GM19324 (cell line): ENCODE results near the gene HIF1A.

Experiments used
- ATAC-seq: cut with Tn5 transposase; IDR thresholded peaks from one replicate; pipeline ENCODE4 v1.9.1; 2021; ENCODE audit warnings: mild to moderate bottlenecking, moderate library complexity; ENCODE audit not compliant: unreplicated experiment, low FRiP score

The HIF1A gene

DNA sequence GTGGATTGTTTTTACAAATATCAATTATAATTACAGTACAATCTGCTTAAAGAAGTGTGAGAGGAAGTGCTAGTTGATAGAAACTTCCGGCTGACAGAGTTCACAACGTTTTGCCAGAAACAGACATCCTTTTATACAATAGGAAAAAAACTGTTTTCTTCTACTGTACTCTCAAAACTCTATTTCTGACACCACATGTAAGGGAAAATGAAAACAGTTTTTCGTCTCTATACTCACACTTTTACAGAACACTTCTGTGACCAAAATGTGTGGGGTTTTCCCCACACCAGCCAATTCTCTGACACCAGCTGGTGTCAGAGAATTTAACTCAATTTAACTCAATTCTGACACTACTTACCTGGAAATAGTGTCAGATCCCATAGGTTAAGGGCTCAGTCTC, 24.2 kb upstream of the HIF1A start:
- ATAC-seq = peak; percentile 79

DNA sequence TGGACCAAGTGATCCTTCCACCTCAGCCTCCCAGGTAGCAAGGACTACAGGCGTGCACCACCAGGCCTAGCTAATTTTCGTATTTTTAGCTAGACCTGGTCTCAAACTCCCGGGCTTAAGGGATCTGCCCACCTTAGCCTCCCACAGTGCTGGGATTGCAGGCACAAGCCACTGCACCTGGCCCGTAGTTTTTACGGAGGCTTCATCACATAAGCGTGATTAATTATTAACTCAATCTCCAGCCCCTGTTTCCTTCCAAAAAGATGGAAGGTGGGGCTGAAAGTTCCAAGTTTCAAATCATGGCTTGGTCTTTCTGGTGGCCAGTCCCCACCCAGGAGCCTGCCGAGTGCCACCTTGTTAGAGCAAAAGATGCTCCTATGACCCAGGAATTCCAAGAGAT, 22.5 kb upstream of the HIF1A start:
- ATAC-seq = no peak

DNA sequence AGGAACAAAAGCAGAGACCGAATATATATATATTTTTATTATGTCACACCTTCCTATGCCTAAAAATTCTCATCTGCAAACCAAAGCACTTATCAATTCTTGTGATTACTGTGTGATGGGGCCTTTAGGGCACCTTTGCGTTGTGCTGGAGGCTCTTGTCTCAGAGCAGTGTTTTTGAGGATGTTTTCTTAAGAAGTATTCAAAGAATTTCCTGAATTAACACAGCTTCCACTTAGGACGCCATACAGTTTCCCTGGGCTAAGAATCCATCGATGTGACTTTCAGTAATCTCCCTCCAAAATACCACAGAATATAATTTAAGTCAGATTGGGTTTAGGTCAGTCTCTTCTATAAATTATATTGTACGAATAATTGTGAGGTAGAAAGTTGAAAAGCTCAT, 22.0 kb upstream of the HIF1A start:
- ATAC-seq = no peak

DNA sequence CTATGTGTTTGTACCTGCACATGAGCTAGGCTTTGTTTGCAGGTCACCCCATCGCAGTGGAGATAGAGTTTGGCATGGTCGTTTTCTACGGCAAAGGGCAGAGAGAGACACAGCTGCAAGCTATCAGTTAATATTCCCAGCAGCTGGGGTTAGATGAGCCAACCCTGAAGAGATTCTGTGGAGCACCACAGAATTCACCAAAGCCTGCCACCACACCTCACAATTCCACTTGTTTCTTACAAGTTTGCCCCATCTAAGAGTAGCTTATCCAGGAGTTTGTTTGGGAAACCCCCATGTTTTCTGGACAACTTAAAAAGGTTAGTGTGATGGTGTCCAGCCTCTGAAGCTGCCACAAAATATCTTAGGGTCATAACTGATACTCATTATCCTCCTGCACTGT, 20.0 kb upstream of the HIF1A start:
- no peak for ATAC-seq

DNA sequence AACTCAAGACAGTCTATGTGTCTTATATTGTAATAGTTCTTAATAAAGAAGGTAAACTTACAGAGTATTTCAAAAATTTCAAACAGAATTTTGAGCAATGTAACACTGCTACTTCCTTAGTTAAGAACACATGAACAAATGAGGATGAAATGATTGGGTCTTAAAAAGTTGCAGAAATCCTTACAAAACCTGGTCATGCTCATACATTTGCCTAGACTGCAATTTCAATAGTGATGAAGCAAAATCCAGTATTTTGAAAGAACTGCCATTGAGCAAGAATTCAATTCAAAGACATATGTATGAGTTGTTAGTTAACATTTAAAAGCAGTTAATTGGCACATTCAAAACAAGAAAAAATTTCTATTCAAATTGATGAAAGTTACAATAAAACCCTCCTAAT, 17.8 kb upstream of the HIF1A start:
- ATAC-seq = no peak

DNA sequence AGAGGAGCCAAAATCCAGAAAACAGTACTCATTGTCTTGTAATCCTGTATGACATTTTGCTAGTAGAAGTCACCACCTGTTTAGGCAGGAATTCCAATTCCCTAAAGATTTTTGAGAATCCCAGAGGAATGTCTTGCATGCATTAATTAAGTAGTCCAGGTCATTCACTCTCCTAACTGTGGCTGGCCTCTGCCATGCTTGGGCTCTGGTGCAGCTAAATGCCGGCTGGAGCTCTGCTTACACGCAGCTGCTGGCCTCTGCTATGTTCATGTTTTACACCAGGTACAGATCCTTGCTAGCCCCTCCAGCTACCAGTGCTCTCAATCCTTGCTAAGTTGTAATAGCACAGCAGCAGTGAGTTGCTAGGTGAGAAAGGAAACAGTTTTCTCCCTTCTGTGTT, 16.3 kb upstream of the HIF1A start:
- no peak for ATAC-seq

DNA sequence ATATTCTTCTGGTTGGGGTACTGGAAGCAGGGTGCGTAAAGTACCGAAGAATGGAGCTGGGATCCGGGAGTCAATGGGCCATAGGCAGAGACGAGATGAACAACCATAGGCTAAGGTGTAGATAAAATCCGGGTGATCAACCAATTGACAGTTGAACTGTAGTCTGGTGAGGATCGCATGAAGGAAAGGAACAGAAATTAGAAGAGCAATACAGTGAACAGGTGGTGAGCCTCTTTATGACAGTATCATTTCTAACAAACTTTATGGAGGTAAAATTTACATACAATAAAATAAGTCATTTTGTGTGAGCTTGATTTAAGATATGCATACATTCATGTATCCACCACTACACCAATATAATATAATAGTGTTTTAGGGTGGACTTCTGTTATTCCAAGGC, 13.9 kb upstream of the HIF1A start:
- no peak for ATAC-seq

DNA sequence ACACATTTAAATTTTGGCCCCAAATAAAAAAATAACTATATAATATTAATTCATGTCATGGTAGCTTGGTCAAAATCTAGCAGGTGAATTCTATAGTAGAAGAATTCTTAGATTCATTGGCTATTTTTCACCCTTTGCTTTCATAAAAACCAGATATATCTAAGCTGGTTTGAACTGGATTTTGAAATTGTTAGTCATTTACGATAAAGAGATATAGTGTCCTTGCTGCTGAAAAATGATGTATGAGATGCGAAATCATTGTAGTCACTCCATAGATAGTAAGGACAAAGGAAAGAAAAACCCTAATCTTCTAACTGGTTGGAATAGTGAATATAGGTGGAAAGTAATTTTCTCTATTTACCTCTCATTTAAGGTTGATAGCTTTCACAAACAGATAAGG, 12.2 kb upstream of the HIF1A start:
- ATAC-seq = no peak

DNA sequence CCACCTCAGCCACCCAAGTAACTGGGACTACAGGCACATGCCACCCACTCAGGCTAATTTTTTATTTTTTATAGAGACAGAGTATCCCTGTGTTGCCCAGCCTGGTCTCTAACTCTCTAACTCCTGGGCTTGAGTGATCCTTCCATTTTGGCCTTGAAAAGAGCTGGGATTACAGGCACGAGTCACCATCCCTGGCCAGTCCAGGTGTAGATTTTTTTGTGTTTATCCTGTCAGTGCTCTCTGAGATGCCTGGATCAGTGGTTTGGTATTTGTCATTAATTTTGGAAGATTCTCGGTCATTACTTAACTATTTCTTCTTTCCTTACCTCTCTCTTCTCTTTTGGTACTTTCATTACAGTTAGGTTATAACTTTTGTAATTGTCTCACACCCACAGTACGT, 5.3 kb upstream of the HIF1A start:
- no peak for ATAC-seq

DNA sequence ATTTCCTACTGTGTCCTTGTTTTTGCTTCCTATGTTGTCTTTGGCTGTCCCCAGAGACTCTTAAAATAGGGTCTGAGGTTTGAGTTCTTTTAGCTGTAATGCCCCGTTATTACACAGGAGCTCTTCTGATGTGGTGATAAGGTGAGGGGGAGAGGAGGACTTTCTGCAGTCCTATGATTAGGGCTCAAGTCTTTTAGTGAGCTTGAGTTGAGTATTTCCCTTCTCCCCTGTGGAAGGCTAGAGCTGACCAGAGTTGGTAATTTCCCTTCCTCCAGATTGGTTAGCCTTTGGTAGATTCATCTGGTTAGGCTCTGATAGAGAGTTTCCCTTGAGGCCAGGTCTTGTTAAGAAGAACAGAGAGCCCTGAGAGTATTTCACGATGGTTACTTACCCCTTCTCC, 4.3 kb upstream of the HIF1A start:
- ATAC-seq = no peak

DNA sequence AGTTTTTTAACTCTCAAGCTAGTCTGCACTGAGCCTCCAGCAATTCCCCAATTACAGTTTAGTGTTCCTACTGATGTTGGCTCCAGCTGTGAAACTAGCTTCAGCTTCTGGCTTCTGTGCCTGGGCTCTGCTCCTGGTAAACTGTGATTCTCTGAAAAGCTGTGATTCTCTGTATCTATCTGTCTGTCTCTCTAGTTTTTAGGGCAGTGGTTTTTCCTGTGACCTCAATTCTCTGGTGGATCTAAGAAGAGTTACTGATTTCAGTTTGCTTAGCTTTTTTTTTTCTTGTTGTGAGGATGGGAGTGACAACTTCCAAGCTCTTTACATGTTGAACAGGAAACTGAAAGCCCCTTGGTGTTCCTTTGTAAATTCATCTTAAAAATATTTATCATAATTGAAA, 3.8 kb upstream of the HIF1A start:
- no peak for ATAC-seq

DNA sequence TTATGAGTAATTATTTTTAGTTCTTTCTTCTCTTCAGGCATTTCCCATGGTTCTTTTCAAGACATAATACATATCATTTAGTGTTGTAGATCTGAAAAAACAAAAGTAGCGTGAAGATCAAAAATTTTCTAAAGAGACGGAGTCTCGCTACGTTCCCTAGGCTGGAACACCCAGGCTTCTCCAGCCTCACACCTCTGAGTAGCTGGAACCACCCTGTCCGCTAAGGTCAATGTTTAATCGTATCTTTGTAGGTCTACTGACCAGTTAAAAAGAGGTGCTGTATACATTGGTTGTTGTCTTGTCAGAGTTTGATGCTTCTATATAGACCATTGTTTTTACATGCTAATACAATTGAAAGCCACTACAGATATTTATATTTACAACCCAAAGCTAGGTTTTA, 1.3 kb upstream of the HIF1A start:
- no peak for ATAC-seq

DNA sequence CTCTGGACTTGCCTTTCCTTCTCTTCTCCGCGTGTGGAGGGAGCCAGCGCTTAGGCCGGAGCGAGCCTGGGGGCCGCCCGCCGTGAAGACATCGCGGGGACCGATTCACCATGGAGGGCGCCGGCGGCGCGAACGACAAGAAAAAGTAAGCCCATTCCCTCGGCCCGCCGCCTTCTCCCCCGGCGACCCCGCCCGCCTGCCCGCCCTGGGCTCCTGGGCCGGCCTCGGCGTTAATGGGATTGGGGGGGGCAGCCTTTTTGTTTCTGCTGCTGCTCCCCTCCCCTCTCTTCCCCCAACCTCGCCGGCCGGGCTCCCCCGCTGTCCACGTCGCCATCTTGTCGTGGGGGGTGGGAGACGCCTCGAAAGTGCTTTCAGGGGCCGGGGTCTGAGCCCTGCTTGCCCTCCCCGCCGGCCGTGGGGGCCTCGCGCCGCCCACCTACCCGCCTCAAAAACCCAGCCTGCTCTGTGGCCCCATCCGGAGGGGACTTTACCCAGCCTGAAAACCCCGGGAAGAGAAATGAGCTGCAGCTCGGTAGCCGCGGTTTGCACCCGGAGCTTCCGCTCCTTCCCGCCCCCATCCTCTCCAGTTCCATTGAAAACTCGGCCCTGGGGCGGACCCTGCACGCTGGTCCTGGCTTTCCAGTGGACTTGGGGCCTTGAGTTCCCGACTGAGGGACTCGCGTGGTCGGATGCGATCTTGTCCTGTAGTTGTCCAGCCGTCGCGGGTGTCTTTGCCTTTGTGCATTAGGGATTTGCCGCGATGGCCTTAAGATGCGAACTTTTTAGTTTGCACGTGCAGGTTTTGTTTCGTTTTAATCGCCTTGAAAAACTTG, 598 bp downstream of the HIF1A start:
- peak; percentile 10 for ATAC-seq

DNA sequence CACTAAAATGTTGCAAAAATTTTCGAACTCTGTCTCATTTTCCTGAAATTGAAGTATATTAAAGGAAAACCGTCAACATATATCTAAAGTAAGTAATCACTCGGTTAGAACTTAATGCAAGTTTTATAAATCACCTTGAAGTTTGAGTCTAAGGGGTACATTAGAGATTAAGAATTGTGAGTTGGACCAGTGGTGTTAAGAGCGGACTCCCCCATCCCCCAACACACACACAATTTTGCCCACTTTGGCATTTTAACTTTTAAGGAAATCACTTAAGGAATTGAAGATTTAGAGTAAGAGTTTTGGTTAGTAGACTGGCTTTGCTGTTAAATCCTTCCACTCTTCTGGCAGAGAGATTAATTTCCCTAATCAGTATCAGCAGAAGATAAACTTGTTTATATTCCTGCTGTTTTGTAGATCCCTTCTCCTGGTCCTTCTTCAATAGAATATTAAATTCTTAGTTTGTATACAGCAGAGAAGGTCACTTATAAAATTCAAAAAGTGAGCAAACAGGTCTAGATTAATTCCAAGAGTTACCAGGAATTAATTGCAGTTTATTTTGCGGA, 1.5 kb downstream of the HIF1A start:
- no peak for ATAC-seq

DNA sequence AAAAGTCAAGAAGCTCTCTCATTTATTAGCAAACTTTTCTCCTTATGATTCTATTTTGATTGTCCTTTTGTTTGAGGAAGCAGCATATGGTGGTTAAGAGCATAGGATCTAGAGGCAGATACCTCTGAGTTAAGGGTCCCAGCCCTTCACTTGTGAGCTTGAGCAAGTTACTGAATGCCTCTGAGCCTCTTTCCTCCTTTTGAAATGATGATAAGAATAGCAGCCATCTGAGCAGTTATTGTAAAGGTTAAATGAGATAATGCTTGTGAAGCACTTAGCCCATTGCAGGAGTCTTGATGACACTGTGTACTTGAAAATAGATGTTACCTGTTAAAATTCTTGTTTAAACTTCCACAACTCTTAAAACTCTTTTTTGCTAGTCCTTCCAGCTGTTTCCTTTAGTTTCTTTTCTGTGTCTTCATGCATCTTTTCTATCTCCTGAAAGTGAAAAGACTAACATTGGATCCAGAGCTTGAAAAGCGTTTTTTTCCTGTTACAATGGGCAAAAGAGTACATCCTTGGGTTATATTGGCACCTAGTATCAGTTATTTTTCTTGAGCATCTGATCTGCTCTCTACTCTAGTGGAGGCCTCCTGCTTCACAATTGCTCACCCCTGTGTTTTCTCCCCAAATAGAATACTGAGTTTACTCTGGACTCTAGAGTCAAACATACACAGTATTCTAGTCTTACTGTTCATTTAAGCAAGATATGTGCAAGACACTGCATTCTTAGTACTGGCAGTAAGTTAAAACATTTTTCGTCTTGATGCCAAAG, 3.1 kb downstream of the HIF1A start:
- no peak for ATAC-seq

DNA sequence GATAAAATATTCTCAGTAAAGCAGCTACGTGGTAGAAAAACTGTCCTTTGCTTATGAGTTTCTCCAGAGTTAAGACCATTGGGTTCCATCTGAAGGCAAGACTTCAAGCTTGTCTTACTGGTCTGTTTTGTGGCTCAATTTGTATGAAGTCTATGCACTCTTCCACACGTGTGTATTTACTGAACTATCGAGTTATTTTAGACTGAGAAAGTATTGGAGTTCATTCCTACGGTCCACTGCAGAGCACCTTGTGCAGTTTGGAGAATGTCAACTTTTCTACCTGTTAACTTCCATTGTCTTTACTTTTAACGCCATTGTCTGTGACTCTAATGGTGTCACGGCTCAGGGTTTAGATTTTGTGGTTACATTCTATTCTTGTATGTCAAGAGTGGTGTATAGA, 3.7 kb downstream of the HIF1A start:
- no peak for ATAC-seq

DNA sequence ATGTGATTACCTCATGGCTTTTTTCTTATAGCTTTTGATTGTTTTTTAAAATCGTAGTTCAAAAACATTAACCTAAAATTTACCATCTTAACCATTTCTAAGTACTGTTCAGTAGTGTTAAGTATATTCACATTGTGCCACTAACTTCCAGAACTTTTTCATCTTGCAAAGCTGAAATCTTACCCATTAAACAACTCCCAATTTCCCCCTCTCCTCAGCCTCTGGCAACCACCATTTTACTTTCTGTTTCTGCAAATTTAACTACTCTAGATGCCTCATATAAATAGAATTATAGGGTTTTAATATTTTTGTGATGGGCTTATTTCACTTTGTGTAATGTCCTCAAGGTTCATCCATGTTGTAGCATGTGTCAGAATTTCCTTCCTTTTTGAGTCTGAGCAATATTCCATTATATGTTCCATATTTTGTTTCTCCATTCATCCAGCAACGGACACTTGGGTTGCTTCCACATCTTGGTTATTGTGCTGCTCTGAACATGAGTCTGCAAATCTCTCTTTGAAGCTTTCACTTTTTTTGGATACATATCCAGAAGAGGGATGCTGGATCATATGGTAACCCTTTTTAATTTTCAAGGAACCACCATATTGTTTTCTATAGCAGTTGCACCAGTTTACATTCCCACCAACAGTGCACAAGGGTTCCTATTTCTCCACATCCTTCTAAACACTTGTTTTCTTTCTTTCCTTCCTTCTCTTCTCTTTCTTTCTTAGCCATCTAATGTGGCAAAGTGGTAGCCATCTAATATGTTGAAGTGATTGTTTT, 5.0 kb downstream of the HIF1A start:
- no peak for ATAC-seq

DNA sequence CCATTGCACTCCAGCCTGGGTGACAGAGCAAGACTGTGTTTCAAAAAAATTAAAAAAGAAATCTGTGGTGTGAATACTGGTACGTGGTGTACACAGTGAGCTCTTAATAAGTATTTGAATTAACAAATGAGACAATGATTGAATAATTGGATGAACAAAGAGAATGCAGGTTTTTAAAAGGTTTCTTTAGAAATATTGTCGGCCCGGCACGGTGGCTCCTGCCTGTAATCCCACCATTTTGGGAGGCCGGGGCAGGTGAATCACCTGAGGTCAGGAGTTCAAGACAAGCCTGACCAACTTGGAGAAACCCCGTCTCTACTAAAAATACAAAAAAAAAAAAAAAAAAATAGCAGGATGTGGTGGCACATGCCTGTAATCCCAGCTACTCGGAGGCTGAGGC, 6.6 kb downstream of the HIF1A start:
- no peak for ATAC-seq

DNA sequence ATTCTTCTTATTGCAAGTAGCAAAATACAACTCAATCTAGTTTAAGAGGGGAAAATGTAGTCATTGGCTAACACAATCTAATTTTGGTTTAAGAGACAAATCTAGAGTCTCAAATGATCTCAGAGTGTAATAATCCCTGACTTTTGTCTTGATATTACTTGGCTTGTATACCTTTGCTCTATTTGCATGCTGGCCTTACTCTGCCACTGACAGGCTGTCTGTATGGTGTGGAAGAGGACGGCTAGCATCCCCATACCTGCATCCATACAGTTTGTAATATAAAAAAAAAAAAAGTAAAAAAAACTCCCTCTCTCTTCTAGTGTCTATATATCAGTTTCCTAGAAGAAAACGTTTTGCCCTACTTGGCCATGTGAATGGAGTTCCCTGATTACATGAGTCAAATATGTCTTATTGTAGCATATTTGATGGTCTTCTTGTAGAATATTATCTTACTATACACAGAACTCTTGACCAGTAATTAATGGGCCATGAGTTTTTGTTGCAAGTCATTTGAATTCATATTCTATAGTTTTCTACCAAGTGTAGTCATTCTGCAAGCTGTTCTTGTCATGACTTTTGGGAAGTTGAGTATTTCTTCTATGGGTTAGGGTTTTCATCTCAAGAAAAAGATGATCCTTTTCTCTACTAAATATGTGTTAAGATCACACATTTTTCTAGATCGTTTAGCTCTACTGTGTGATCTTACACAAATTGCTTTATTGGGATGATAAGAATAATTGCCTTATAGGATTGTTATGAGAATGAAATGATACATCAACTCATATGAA, 8.2 kb downstream of the HIF1A start:
- ATAC-seq = no peak

DNA sequence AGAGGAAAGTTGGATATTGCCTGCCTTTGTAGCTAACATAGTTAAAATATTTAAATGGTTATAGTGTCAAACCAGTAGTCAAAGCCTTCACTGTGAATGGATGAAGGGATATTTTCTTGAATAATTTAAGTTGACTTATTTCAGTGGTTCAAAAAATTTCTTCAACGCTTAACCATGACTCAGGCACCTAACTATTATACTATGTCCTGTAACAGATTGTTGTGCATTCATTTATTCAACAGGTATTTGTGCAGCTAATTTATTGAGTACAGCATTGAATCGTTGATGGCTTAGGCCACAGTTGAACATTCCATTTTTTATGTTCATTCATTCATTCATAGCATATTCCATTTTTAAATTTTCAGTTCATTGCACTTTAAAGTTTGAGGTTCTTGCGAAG, 9.2 kb downstream of the HIF1A start:
- ATAC-seq = no peak
